Right atrium auricular region (tissue), 2 donors: ENCODE measurements around the gene IFT122. TPM values are rescaled to one million over a fixed set of nuclear protein-coding genes. Genes with fewer than 3 reads are reported as not detected.
A peak's percentile ranks its signal among the peaks of the same experiment; 100 is the strongest.
"Not testable (repeated sequence)": the region's sequence is repeated elsewhere in the genome, so short reads cannot be mapped to it uniquely, and the experiment has no call there.

Experiments used
- DNase-seq: peaks from one replicate; pipeline ENCODE4 v3.0.0-alpha.2; 2019; ENCODE audit warnings: low spot score
- H3K27ac ChIP-seq, 2 donors: fragments of 200-600 bp; sonication (generic); 1 replicate in 1 of 2; 2 replicates in 1 of 2; pipeline ENCODE4 v1.5.1; 2016 to 2019
- H3K27me3 ChIP-seq, 2 donors: fragments of 200-600 bp; sonication (generic); one replicate each; pipeline versions ENCODE4 v1.5.1 to v1.6.0; 2017 to 2019
- H3K36me3 ChIP-seq: fragments of 200-600 bp; sonication (generic); one replicate; pipeline ENCODE4 v1.5.1; 2016
- H3K4me1 ChIP-seq, 2 donors: fragments of 200-600 bp; sonication (generic); one replicate each; pipeline versions ENCODE4 v1.5.1 to v1.6.0; 2017 to 2019
- H3K4me3 ChIP-seq, 2 donors: fragments of 200-600 bp; sonication (generic); 1 replicate in 1 of 2; 2 replicates in 1 of 2; pipeline ENCODE4 v1.5.1; 2017 to 2019; ENCODE audit warnings: mild to moderate bottlenecking in 1 of 2, moderate library complexity in 1 of 2
- H3K9me3 ChIP-seq, 2 donors: fragments of 200-600 bp; sonication (generic); one replicate each; pipeline ENCODE4 v1.5.1; 2019
- CTCF ChIP-seq, 2 donors: fragments of 200-600 bp; sonication (generic); IDR thresholded peaks; one replicate each; pipeline ENCODE4 v1.5.1; 2019; ENCODE audit warnings: antibody characterized with exemption in 2 of 2
- total RNA-seq, 2 donors: library from RNA; depleted of rRNA; stranded (reverse); fragments of >200 nt; gene quantifications; one replicate each; pipeline ENCODE4 v1.1.0, GENCODE V29; 2016

The IFT122 gene
- total RNA-seq, 2 donors from 2014 or later: 18.5 to 36.9 TPM

- H3K4me1 ChIP-seq: peaks cover 0 to 30% of the 10 kb centered on the region in 2 donors
Observed at GRCh38 chr3:129491794-129492193, 51.8 kb downstream of the IFT122 start.

GRCh38 chr3:129492691-129493090 is 52.7 kb downstream of the IFT122 start:
- no peaks in the 10 kb centered on the region for H3K9me3 ChIP-seq
- H3K4me1 ChIP-seq: peaks cover 0 to 32% of the 10 kb centered on the region in 2 donors
- H3K27me3 ChIP-seq: no peaks in the 10 kb centered on the region
- H3K27ac ChIP-seq: no peak overlapping the region
- DNase-seq: no peak
- TF ChIP-seq CTCF (IDR thresholded peaks at IDR 0.05): no peak
- H3K36me3 ChIP-seq: peaks cover 30% of the 10 kb centered on the region
- H3K4me3 ChIP-seq: no peak overlapping the region

More at GRCh38 chr3:129491794-129492193, 51.8 kb downstream of the IFT122 start:
- H3K36me3 ChIP-seq: peaks cover 30% of the 10 kb centered on the region
- no peak for TF ChIP-seq CTCF (IDR thresholded peaks at IDR 0.05)
- DNase-seq: no peak
- H3K4me3 ChIP-seq: no peak overlapping the region
- no peaks in the 10 kb centered on the region for H3K9me3 ChIP-seq
- H3K27ac ChIP-seq: no peak overlapping the region
- H3K27me3 ChIP-seq: no peaks in the 10 kb centered on the region

- H3K4me3 ChIP-seq: no peak overlapping the region
- peaks cover 0 to 37% of the 10 kb centered on the region in 2 donors for H3K4me1 ChIP-seq
- DNase-seq: no peak
- no peak for TF ChIP-seq CTCF (IDR thresholded peaks at IDR 0.05)
- H3K27ac ChIP-seq: no peak overlapping the region
- peaks cover 30% of the 10 kb centered on the region for H3K36me3 ChIP-seq
- no peaks in the 10 kb centered on the region for H3K9me3 ChIP-seq
- H3K27me3 ChIP-seq: no peaks in the 10 kb centered on the region
Observed at GRCh38 chr3:129493206-129493605, 53.2 kb downstream of the IFT122 start.

GRCh38 chr3:129494499-129494898 is 54.5 kb downstream of the IFT122 start:
- H3K9me3 ChIP-seq, H3K27me3 ChIP-seq, DNase-seq, H3K4me3 ChIP-seq: not testable (repeated sequence)
- peaks cover 30% of the 10 kb centered on the region for H3K36me3 ChIP-seq
- peak overlapping the region; percentile 50 to 67 for H3K27ac ChIP-seq
- H3K4me1 ChIP-seq: peaks cover 0 to 49% of the 10 kb centered on the region in 2 donors

GRCh38 chr3:129495006-129495639 is 55.1 kb downstream of the IFT122 start:
- peaks cover 0 to 56% of the 10 kb centered on the region in 2 donors for H3K4me1 ChIP-seq
- not testable (repeated sequence) for H3K9me3 ChIP-seq, H3K4me3 ChIP-seq, H3K27me3 ChIP-seq, DNase-seq
- H3K27ac ChIP-seq: peak overlapping the region; percentile 50 to 67
- peaks cover 30% of the 10 kb centered on the region for H3K36me3 ChIP-seq

GRCh38 chr3:129497876-129498275 is 57.9 kb downstream of the IFT122 start:
- peaks cover 14% of the 10 kb centered on the region for H3K36me3 ChIP-seq
- DNase-seq, H3K9me3 ChIP-seq, H3K27me3 ChIP-seq, H3K4me3 ChIP-seq: not testable (repeated sequence)
- peaks cover 0 to 74% of the 10 kb centered on the region in 2 donors for H3K4me1 ChIP-seq
- H3K27ac ChIP-seq: peak overlapping the region; percentile 70

- H3K9me3 ChIP-seq, H3K27me3 ChIP-seq, H3K4me3 ChIP-seq, DNase-seq, H3K36me3 ChIP-seq: not testable (repeated sequence)
- peak overlapping the region; percentile 70 for H3K27ac ChIP-seq
- peaks cover 0 to 83% of the 10 kb centered on the region in 2 donors for H3K4me1 ChIP-seq
Observed at GRCh38 chr3:129498603-129499488, 58.8 kb downstream of the IFT122 start.

GRCh38 chr3:129499604-129500333 is 59.7 kb downstream of the IFT122 start:
- Histone ChIP-seq H3K36me3 (peaks cover 14% of the 10 kb centered on the region), H3K27ac (peak overlapping the region; percentile 39 to 70), H3K4me1 (peaks cover 0 to 83% of the 10 kb centered on the region in 2 donors)
- H3K27me3 ChIP-seq, H3K9me3 ChIP-seq, H3K4me3 ChIP-seq, DNase-seq: not testable (repeated sequence)
